HCT116 (cell line): Measurements from ENCODE around the gene SELENOK. TPM values are rescaled to one million over a fixed set of nuclear protein-coding genes. Genes with fewer than 3 reads are reported as not detected.

ENCODE experiments used
- ATAC-seq: fragments of 200-7000 bp; cut with Tn5 transposase; 2 replicates; pipeline ENCODE4 v1.9.1; 2020; ENCODE audit warnings: mild to moderate bottlenecking, moderate library complexity
- BruUV-seq: library from RNA; stranded (reverse); fragments of 400-500 nt; replicated peaks from 2 replicates; lab custom pipeline; 2021; lab: Mats Ljungman, UMichigan
- CTCF ChIA-PET: fragments of 300-600 bp; sonication (Branson Sonifier 250); formaldehyde crosslinking; loops from one replicate; lab custom pipeline; 2021; ENCODE audit warnings: antibody characterized with exemption; lab: Charles Lee
- POLR2A ChIA-PET: fragments of 300-600, 350-600 bp; sonication (Branson Sonifier 250); formaldehyde crosslinking; loops from one replicate; lab custom pipeline; 2021; ENCODE audit warnings: antibody characterized with exemption; lab: Charles Lee
- RAD21 ChIA-PET, 2 experiments: fragments of 300-600 bp; sonication (Branson Sonifier 250); formaldehyde crosslinking; loops; one replicate each; lab custom pipeline; 2023; ENCODE audit warnings: low total read pairs in 2 of 2; ENCODE audit not compliant: uncharacterized antibody in 2 of 2, unreplicated experiment in 2 of 2, low non-redundant PET in 1 of 2; lab: Charles Lee
- DNase-seq: peaks from one replicate; pipeline ENCODE4 v3.0.0-alpha.2; 2010; ENCODE audit warnings: low read depth, low spot score
- H2AFZ ChIP-seq: fragments of 200-600 bp; shearing (Covaris generic), sonication (generic); 2 replicates; pipeline ENCODE4 v1.6.1; 2017; ENCODE audit warnings: low read depth, mixed run types, mixed read lengths, antibody characterized with exemption, low read length; ENCODE audit not compliant: poor library complexity, severe bottlenecking
- H3K27ac ChIP-seq: 2 replicates; pipeline ENCODE4 v1.5.1; 2012; ENCODE audit warnings: low read depth, low read length
- H3K27me3 ChIP-seq: fragments of 200-600 bp; sonication (generic); 2 replicates; pipeline ENCODE4 v1.6.1; 2016; ENCODE audit warnings: mixed run types, low read length, mixed read lengths; ENCODE audit not compliant: insufficient read depth
- H3K36me3 ChIP-seq, 2 experiments: fragments of 200-500 bp in 1 of 2; fragments of 200-600 bp in 1 of 2; sonication (Bioruptor generic) in 1 of 2; sonication (generic) in 1 of 2; 2 replicates each; pipeline versions ENCODE4 v1.5.1 to v1.6.1; 2014 to 2016; ENCODE audit warnings: low read length in 2 of 2, inconsistent platforms in 1 of 2, mixed read lengths in 1 of 2, mixed run types in 1 of 2; ENCODE audit not compliant: insufficient read depth in 2 of 2, control insufficient read depth in 1 of 2
- H3K4me1 ChIP-seq, 2 experiments: fragments of 200-600 bp in 1 of 2; sonication (generic) in 1 of 2; 2 replicates each; pipeline versions ENCODE4 v1.5.1 to v1.6.1; 2012 to 2017; ENCODE audit warnings: low read length in 2 of 2, inconsistent platforms in 1 of 2, mild to moderate bottlenecking in 1 of 2, mixed read lengths in 1 of 2, mixed run types in 1 of 2, moderate library complexity in 1 of 2; ENCODE audit not compliant: insufficient read depth in 2 of 2, control insufficient read depth in 1 of 2
- H3K4me2 ChIP-seq: fragments of 200-600 bp; sonication (generic); 2 replicates; pipeline ENCODE4 v1.6.1; 2017; ENCODE audit warnings: mixed run types, low read length, mixed read lengths
- H3K4me3 ChIP-seq, 2 experiments: fragments of 200-600 bp in 1 of 2; sonication (generic) in 1 of 2; replicated peaks in 1 of 2; 2 replicates each; pipeline ENCODE4 v1.5.1; 2011 to 2016; ENCODE audit warnings: low read length in 2 of 2, control low read depth in 1 of 2, low read depth in 1 of 2, mild to moderate bottlenecking in 1 of 2, mixed read lengths in 1 of 2, mixed run types in 1 of 2
- H3K79me2 ChIP-seq: fragments of 200-600 bp; sonication (generic); 2 replicates; pipeline ENCODE4 v1.6.1; 2017; ENCODE audit warnings: mild to moderate bottlenecking, mixed run types, low read length, moderate library complexity, mixed read lengths; ENCODE audit not compliant: insufficient read depth
- H3K9ac ChIP-seq: fragments of 200-600 bp; sonication (generic); 2 replicates; pipeline ENCODE4 v1.6.1; 2016; ENCODE audit warnings: low read length, mixed read lengths
- H3K9me2 ChIP-seq: fragments of 200-600 bp; sonication (generic), shearing (Covaris generic); 2 replicates; pipeline ENCODE4 v1.6.1; 2017; ENCODE audit warnings: mixed run types, mild to moderate bottlenecking, moderate library complexity; ENCODE audit not compliant: insufficient read depth
- H3K9me3 ChIP-seq, 2 experiments: fragments of 200-500 bp in 1 of 2; fragments of 200-600 bp in 1 of 2; sonication (Bioruptor generic) in 1 of 2; sonication (generic) in 1 of 2; 2 replicates each; pipeline ENCODE4 v1.6.1; 2014 to 2017; ENCODE audit warnings: low read length in 2 of 2, mixed read lengths in 2 of 2, inconsistent platforms in 1 of 2, low read depth in 1 of 2, mild to moderate bottlenecking in 1 of 2, mixed run types in 1 of 2, moderate library complexity in 1 of 2; ENCODE audit not compliant: control insufficient read depth in 1 of 2, insufficient read depth in 1 of 2
- H4K20me1 ChIP-seq: fragments of 200-600 bp; sonication (generic), shearing (Covaris generic); 2 replicates; pipeline ENCODE4 v1.6.1; 2017; ENCODE audit warnings: mixed run types, mild to moderate bottlenecking, moderate library complexity; ENCODE audit not compliant: insufficient read depth
- CBX3 ChIP-seq: IDR thresholded peaks from 2 replicates; pipeline ENCODE4 v1.6.1; 2012; ENCODE audit warnings: low read depth
- CEBPB ChIP-seq: IDR thresholded peaks from 2 replicates; pipeline ENCODE4 v1.6.1; 2012; ENCODE audit warnings: low read depth
- EGR1 ChIP-seq: IDR thresholded peaks from 2 replicates; pipeline ENCODE4 v1.6.1; 2012; ENCODE audit warnings: low read depth
- ELF1 ChIP-seq: IDR thresholded peaks from 2 replicates; pipeline ENCODE4 v1.6.1; 2012; ENCODE audit warnings: low read depth, borderline replicate concordance
- EZH2 ChIP-seq: fragments of 200-600 bp; sonication (generic); IDR thresholded peaks from 2 replicates; pipeline ENCODE4 v1.6.1; 2017; ENCODE audit warnings: antibody characterized with exemption, mixed run types
- JUND ChIP-seq: IDR thresholded peaks from 2 replicates; pipeline ENCODE4 v1.6.1; 2012
- POLR2A ChIP-seq: IDR thresholded peaks from 2 replicates; pipeline ENCODE4 v1.7.0; 2011; ENCODE audit warnings: borderline replicate concordance; ENCODE audit not compliant: insufficient read depth, insufficient read length; ENCODE audit errors: extremely low read depth
- POLR2AphosphoS5 ChIP-seq: IDR thresholded peaks from 2 replicates; pipeline ENCODE4 v1.6.1; 2011; ENCODE audit warnings: mild to moderate bottlenecking, low read depth, low read length, moderate library complexity
- RAD21 ChIP-seq: IDR thresholded peaks from 2 replicates; pipeline ENCODE4 v1.6.1; 2012; ENCODE audit warnings: low read depth, mild to moderate bottlenecking
- REST ChIP-seq: IDR thresholded peaks from 2 replicates; pipeline ENCODE4 v1.6.1; 2012; ENCODE audit warnings: low read depth
- SIN3A ChIP-seq: IDR thresholded peaks from 2 replicates; pipeline ENCODE4 v1.6.1; 2012; ENCODE audit warnings: low read depth
- SP1 ChIP-seq: IDR thresholded peaks from 2 replicates; pipeline ENCODE4 v1.6.1; 2012; ENCODE audit warnings: low read depth
- YY1 ChIP-seq: IDR thresholded peaks from 2 replicates; pipeline ENCODE4 v1.6.1; 2011; ENCODE audit warnings: low read length, low read depth, moderate library complexity, mild to moderate bottlenecking; ENCODE audit not compliant: insufficient replicate concordance; ENCODE audit errors: extremely low read depth
- ZFX ChIP-seq: fragments of 450-650 bp; IDR thresholded peaks from 2 replicates; pipeline ENCODE4 v1.6.1; 2017
- ZNF274 ChIP-seq: fragments of 200-500 bp; sonication (Bioruptor generic); IDR thresholded peaks from 2 replicates; pipeline ENCODE4 v1.6.1; 2014; ENCODE audit warnings: mild to moderate bottlenecking, low read depth, low read length, inconsistent platforms
- intact Hi-C: fragments of 100-400 bp; cut with micrococcal nuclease; formaldehyde crosslinking; loops from 2 replicates; pipeline ENCODE4 v1.10.0; 2022
- total RNA-seq: library from RNA; stranded (reverse); gene quantifications from one replicate; pipeline ENCODE4 v1.2.1, GENCODE V29; 2021; ENCODE audit not compliant: unreplicated experiment
- TF ChIP-seq, protein P1 (sequence below): IDR thresholded peaks from 2 replicates; pipeline ENCODE4 v1.6.1; 2012
- TF ChIP-seq, protein P2 (sequence below), 3 experiments: fragments of 200-600 bp in 1 of 3; sonication (generic) in 1 of 3; IDR thresholded peaks in 2 of 3; conservative IDR thresholded peaks in 1 of 3; 2 replicates each; pipeline ENCODE4 v1.5.1; 2012 to 2017; ENCODE audit warnings: low read depth in 2 of 3, low read length in 2 of 3, antibody characterized with exemption in 1 of 3, borderline replicate concordance in 1 of 3, control low read depth in 1 of 3, mild to moderate bottlenecking in 1 of 3, mixed read lengths in 1 of 3, mixed run types in 1 of 3, moderate library complexity in 1 of 3; ENCODE audit not compliant: insufficient read depth in 1 of 3
- TF ChIP-seq, protein P3 (sequence below): IDR thresholded peaks from 2 replicates; pipeline ENCODE4 v1.6.1; 2011; ENCODE audit warnings: mild to moderate bottlenecking, low read length, moderate library complexity; ENCODE audit not compliant: insufficient replicate concordance; ENCODE audit errors: extremely low read depth

SELENOK gene
- total RNA-seq, 1 experiment from 2014 or later = 35.1 TPM

DNA sequence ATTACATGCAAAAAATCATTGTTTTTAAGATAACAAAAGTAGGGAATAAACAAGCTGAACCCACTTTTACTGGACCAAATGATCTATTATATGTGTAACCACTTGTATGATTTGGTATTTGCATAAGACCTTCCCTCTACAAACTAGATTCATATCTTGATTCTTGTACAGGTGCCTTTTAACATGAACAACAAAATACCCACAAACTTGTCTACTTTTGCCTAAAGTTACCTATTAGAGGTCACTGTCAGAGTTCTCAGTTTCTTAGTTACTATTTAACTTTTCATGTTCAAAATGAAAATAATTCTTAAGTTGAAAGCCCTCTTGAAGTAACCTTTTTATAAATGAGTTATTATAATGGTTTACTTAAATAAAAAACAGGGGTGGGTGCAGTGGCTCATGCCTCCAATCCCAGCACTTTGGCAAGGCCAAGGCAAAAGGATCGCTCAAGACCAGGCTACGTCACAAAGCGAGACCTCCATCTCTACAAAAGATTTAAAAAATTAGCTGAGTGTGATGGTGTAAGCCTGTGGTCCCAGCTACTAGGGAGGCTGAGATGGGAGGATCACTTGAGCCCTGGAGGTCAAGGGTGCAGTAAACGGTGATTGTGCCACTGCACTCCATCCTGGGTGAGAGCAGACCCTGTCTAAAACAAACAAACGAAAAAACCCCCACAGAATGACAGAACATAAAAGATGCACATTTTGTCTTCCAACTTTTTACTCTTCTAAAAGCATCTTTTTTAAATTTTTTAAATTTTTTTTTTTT, 25.7 kb downstream of the SELENOK start:
- H3K27ac ChIP-seq = no peak overlapping the region
- CTCF ChIA-PET = no interaction called here
- no TSS peak for BruUV-seq
- RAD21 ChIA-PET = no interaction called here
- TF ChIP-seq SP1 (no peak), POLR2AphosphoS5 (no peak), ZNF274 (no peak), CEBPB (no peak), POLR2A (no peak), REST (no peak), EGR1 (no peak), YY1 (no peak), SIN3A (no peak), EZH2 (no peak), CBX3 (no peak), ELF1 (no peak), RAD21 (no peak), JUND (no peak), ZFX (no peak)
- TF ChIP-seq, protein P1, sequence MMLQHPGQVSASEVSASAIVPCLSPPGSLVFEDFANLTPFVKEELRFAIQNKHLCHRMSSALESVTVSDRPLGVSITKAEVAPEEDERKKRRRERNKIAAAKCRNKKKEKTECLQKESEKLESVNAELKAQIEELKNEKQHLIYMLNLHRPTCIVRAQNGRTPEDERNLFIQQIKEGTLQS = no peak
- TF ChIP-seq, protein P2, sequence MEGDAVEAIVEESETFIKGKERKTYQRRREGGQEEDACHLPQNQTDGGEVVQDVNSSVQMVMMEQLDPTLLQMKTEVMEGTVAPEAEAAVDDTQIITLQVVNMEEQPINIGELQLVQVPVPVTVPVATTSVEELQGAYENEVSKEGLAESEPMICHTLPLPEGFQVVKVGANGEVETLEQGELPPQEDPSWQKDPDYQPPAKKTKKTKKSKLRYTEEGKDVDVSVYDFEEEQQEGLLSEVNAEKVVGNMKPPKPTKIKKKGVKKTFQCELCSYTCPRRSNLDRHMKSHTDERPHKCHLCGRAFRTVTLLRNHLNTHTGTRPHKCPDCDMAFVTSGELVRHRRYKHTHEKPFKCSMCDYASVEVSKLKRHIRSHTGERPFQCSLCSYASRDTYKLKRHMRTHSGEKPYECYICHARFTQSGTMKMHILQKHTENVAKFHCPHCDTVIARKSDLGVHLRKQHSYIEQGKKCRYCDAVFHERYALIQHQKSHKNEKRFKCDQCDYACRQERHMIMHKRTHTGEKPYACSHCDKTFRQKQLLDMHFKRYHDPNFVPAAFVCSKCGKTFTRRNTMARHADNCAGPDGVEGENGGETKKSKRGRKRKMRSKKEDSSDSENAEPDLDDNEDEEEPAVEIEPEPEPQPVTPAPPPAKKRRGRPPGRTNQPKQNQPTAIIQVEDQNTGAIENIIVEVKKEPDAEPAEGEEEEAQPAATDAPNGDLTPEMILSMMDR (IDR thresholded peaks at IDR 0.05 in 2 of 3, conservative IDR thresholded peaks at IDR 0.05 in 1 of 3; ENCODE audit: borderline replicate concordance in 1 of 3, insufficient read depth in 1 of 3, low read depth in 2 of 3, low read length in 2 of 3) = no peak
- TF ChIP-seq, protein P3, sequence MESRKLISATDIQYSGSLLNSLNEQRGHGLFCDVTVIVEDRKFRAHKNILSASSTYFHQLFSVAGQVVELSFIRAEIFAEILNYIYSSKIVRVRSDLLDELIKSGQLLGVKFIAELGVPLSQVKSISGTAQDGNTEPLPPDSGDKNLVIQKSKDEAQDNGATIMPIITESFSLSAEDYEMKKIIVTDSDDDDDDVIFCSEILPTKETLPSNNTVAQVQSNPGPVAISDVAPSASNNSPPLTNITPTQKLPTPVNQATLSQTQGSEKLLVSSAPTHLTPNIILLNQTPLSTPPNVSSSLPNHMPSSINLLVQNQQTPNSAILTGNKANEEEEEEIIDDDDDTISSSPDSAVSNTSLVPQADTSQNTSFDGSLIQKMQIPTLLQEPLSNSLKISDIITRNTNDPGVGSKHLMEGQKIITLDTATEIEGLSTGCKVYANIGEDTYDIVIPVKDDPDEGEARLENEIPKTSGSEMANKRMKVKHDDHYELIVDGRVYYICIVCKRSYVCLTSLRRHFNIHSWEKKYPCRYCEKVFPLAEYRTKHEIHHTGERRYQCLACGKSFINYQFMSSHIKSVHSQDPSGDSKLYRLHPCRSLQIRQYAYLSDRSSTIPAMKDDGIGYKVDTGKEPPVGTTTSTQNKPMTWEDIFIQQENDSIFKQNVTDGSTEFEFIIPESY = no peak
- TF ChIP-seq, all 23 proteins: peak for 0
- H3K4me1 ChIP-seq = no peaks in the 10 kb centered on the region
- H3K36me3 ChIP-seq = peaks cover 17 to 18% of the 10 kb centered on the region in 2 experiments; a peak in 3 of 4 replicates
- ATAC-seq (no peak), DNase-seq (no peak)
- POLR2A ChIA-PET = no interaction called here
- H3K9me2 ChIP-seq = no peaks in the 10 kb centered on the region
- H2AFZ ChIP-seq = no peak overlapping the region
- H3K27me3 ChIP-seq = no peaks in the 10 kb centered on the region
- no peaks in the 10 kb centered on the region for H4K20me1 ChIP-seq
- intact Hi-C loops = no loop called here
- H3K79me2 ChIP-seq = no peaks in the 10 kb centered on the region
- no peak overlapping the region for H3K9ac ChIP-seq
- H3K4me3 ChIP-seq = no peak overlapping the region
- no peaks in the 10 kb centered on the region for H3K9me3 ChIP-seq
- no peak overlapping the region for H3K4me2 ChIP-seq
